IgD-negative memory B cell (primary cell): ENCODE results near the gene TBXAS1. TPM values are rescaled to one million over a fixed set of nuclear protein-coding genes. Genes with fewer than 3 reads are reported as not detected.
"Not testable (repeated sequence)": the region's sequence is repeated elsewhere in the genome, so short reads cannot be mapped to it uniquely, and the experiment has no call there.

Experiments used
- H3K27ac Mint-ChIP-seq, 3 donors: one replicate each; pipeline ENCODE4 v1.8.0; 2020 to 2022; ENCODE audit warnings: mild to moderate bottlenecking in 3 of 3, mixed read lengths in 3 of 3, moderate library complexity in 1 of 3
- H3K27me3 Mint-ChIP-seq: one replicate; pipeline ENCODE4 v1.8.0; 2021; ENCODE audit warnings: mixed read lengths
- H3K36me3 Mint-ChIP-seq: one replicate; pipeline ENCODE4 v1.8.0; 2020; ENCODE audit warnings: mild to moderate bottlenecking, mixed read lengths
- H3K4me1 Mint-ChIP-seq, 3 donors: one replicate each; pipeline ENCODE4 v1.8.0; 2020 to 2022; ENCODE audit warnings: mixed read lengths in 3 of 3, mild to moderate bottlenecking in 1 of 3
- H3K4me3 Mint-ChIP-seq, 4 donors: one replicate each; pipeline ENCODE4 v1.8.0; 2020 to 2022; ENCODE audit warnings: mild to moderate bottlenecking in 4 of 4, mixed read lengths in 4 of 4, moderate library complexity in 3 of 4
- H3K9me3 Mint-ChIP-seq, 3 donors: one replicate each; pipeline ENCODE4 v1.8.0; 2020 to 2021; ENCODE audit warnings: mixed read lengths in 3 of 3, mild to moderate bottlenecking in 1 of 3
- polyA plus RNA-seq: library from polyadenylated mRNA; unstranded; fragments of 300-500 nt; fragmentation: Illumina TruSeq; gene quantifications from one replicate; pipeline ENCODE4 v1.2.3, GENCODE V29; 2021

TBXAS1 gene
- polyA plus RNA-seq, 1 donor from 2014 or later: 16.7 TPM

DNA sequence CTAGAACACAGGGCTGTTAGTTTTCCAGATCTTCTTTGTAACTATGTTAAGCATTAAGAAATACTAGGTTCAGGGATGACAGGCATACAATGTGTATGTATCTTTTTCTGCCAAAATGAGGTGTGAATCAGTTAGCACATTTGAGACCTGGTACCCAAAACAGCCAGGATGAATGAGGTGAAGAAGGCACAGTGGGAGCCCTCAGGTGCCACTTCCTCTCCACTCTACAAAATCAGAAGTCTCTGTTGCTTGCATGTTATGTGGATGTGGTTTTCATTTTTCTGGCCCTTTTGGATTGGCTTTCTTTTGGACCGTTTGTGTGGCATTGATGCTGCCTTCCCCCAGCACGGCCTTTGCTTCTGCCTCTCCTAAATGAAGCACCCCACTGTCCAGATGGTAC is 15.4 kb upstream of the TBXAS1 start:
- Mint-ChIP-seq H3K27ac (no peak overlapping the region), H3K27me3 (peaks cover 2% of the 10 kb centered on the region), H3K9me3 (peaks cover 0 to 4% (median 4%) of the 10 kb centered on the region in 3 donors), H3K4me1 (peaks cover 0 to 5% (median 0%) of the 10 kb centered on the region in 3 donors), H3K36me3 (no peaks in the 10 kb centered on the region), H3K4me3 (no peak overlapping the region)

DNA sequence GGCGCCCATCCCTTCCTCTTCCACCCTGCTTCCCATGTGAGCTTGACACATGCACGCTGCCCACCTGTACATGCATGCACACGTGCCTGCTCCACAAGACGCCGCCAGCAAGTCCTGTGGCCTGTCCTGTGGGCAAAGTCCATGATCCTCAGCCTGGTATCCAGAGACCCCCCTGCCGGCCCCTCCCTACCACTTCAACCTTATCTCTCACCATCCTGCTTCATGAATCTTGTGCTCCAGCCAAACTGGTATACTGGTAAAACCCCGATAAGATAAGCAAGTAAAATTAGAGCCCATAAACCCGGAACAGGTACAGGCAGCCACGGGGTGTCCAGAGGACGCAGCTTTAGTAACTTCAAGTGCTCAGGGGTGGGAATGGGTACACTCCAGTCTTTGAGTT is 11.8 kb upstream of the TBXAS1 start:
- H3K9me3 Mint-ChIP-seq: peaks cover 0 to 4% (median 4%) of the 10 kb centered on the region in 3 donors
- H3K4me3 Mint-ChIP-seq: no peak overlapping the region
- H3K4me1 Mint-ChIP-seq: no peaks in the 10 kb centered on the region
- peaks cover 2% of the 10 kb centered on the region for H3K27me3 Mint-ChIP-seq
- H3K36me3 Mint-ChIP-seq: no peaks in the 10 kb centered on the region
- no peak overlapping the region for H3K27ac Mint-ChIP-seq

DNA sequence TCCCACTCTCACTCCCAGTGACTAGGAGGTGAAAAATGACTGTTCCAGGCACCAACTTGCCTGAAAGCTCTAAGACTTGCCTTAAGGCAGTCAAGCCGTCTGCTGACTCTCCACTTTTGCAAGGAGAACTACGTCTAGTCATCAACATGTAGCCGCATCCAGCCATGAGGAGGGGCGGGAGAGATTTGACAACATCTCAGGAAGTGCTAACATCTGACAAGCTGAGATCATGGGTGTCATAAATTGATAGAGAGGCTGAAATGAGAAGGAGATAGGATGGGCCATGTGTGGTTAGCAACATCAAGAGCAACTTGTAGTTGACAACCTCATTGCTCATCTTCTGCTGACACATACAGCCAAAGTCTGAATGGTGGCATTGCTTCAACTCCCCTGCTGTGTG is 9.0 kb upstream of the TBXAS1 start:
- H3K4me3 Mint-ChIP-seq: no peak overlapping the region
- peaks cover 0 to 4% (median 4%) of the 10 kb centered on the region in 3 donors for H3K9me3 Mint-ChIP-seq
- H3K4me1 Mint-ChIP-seq: no peaks in the 10 kb centered on the region
- no peak overlapping the region for H3K27ac Mint-ChIP-seq
- H3K36me3 Mint-ChIP-seq: no peaks in the 10 kb centered on the region
- peaks cover 2% of the 10 kb centered on the region for H3K27me3 Mint-ChIP-seq

DNA sequence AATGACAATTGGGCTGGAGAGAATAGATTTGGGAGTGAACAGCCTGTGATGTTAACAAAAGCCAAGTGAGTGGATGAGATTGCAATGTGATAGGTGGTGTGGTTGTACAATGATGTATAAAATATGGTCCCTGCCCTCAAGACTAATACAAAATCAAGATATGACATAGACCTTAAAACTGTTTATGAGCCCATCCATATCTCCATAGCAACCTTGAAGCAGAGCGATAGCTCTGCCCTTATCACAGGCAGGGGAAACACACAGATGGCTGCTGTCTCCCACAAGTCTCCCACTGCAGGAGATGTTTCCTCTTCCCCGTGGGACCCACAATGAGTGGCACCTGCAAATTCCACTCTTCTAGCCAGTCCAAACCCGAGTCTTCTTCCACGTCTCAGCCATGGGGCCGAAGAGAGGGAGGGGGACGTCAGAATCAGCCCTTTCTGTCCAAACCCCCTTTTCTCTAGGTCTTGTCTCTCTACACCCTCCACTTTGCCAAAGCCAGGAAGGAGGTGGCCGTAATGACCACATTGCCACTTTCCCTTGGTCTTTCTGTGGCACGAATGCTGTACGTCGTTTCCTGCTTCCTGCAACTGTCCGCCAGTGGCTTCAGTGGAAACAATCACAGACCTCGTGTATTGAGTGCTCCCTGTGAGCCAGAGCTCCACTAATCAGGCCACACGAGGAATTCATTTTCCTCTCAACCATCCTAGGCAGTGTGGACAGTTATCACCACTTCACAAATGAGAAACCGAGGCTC is 7.5 kb upstream of the TBXAS1 start:
- Mint-ChIP-seq H3K27me3 (peaks cover 6% of the 10 kb centered on the region), H3K9me3 (peaks cover 0 to 4% (median 0%) of the 10 kb centered on the region in 3 donors), H3K4me3 (no peak overlapping the region), H3K36me3 (no peaks in the 10 kb centered on the region), H3K27ac (no peak overlapping the region), H3K4me1 (no peaks in the 10 kb centered on the region)

DNA sequence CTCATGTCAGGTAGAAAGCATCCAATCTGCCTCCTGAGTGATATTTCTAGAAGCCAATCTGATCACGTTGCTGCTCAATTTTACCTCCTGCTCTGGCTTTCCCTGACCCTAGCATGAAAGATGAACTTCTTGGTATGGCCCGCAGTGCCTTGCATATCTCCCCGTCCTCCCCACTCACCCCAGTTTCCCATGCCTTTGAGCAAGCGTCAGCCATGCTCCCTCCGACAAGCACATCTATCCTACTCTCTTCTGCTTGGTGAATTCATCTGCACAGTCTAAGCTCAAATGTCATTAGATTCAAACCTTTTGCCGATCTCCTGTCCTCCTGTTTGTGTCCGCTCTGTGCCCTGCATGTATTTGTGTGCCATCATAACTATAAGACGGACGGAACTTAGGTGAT is 6.2 kb upstream of the TBXAS1 start:
- no peak overlapping the region for H3K4me3 Mint-ChIP-seq
- H3K9me3 Mint-ChIP-seq: no peaks in the 10 kb centered on the region
- no peak overlapping the region for H3K27ac Mint-ChIP-seq
- H3K27me3 Mint-ChIP-seq: peaks cover 4% of the 10 kb centered on the region
- H3K4me1 Mint-ChIP-seq: peaks cover 0 to 6% (median 4%) of the 10 kb centered on the region in 3 donors
- no peaks in the 10 kb centered on the region for H3K36me3 Mint-ChIP-seq

DNA sequence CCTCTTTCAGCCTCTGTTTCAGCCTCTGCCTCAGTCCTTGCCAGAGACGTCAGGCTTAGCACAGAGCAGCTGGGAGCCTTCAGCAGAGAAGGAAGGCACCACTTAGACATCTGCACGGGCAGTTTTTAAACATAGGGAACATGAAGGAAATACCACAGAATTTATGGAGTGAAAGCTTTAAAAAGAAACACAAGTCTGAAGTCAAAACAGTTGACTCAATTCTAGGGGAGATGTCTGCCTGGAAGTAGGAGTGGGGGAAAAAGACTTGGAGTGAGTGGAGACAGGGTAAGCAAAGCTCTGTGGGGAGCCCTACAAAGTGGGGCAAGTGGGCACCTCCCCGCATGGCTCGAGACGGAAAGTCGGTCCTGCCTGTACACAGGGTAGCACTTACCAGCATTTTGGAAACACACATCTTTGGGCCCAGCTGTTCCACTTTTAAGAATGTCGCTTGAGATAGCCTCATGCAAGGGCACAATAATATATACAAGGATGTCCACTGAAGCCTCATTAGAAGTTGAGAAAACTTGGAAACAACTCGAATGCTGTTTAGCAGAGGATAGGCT is 5.0 kb upstream of the TBXAS1 start:
- no peak overlapping the region for H3K27ac Mint-ChIP-seq
- H3K36me3 Mint-ChIP-seq: no peaks in the 10 kb centered on the region
- H3K9me3 Mint-ChIP-seq: no peaks in the 10 kb centered on the region
- peaks cover 7 to 13% (median 12%) of the 10 kb centered on the region in 3 donors for H3K4me1 Mint-ChIP-seq
- peaks cover 4% of the 10 kb centered on the region for H3K27me3 Mint-ChIP-seq
- H3K4me3 Mint-ChIP-seq: no peak overlapping the region

DNA sequence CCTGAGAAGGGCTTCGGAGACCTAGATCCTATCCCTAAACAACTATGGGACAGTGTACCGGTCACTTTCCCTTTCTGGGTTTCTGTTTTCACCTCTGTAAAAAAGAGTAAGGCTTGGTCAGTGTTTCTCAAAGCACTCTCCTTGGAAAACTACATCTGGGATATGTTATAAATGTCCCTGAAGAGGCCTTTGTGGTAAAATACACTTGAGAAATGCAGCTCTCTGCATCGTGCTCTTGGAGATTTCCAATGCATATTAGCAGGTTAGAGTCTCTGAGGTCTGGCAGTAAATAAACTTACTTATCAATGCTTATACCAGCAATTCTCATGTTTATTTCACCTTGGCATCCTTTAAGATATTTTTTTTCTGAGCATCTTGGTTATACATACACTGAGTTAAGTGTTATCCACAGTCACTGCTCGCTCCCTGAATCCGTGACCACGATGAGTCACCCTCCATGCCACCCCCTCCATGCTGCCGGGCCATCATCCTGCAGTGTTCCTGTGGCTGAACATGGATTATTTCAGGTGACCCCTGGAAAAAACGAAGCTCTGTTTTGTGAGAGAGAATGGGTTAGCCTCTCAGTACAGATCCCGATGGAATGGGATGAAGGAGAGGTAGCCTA is 3.3 kb upstream of the TBXAS1 start:
- Mint-ChIP-seq H3K4me1 (peaks cover 25 to 27% (median 26%) of the 10 kb centered on the region in 3 donors), H3K27me3 (peaks cover 4% of the 10 kb centered on the region), H3K4me3 (no peak overlapping the region), H3K36me3 (no peaks in the 10 kb centered on the region), H3K9me3 (no peaks in the 10 kb centered on the region), H3K27ac (no peak overlapping the region)

DNA sequence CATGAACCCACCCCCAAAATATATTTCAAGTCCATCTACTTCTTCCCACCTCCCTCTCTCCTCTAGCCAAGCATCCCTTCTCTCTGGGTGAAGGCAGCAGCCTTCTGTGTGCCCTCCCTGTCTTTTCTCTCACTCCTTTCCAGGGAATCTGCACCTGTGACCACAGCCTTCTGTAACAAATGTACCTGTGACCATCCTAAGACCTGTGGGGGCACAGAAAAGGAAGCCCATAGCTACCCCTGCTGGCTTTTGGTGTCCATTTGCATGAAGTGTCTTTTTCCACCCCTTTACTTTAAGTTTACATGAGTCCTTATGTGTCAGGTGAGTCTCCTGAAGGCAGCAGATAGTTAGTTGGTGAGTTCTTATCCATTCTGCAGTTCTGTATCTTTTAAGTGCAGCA is 2.0 kb upstream of the TBXAS1 start:
- Mint-ChIP-seq H3K27ac (no peak overlapping the region), H3K4me3 (no peak overlapping the region), H3K9me3 (no peaks in the 10 kb centered on the region), H3K27me3 (peaks cover 4% of the 10 kb centered on the region), H3K36me3 (no peaks in the 10 kb centered on the region), H3K4me1 (peaks cover 32 to 34% (median 33%) of the 10 kb centered on the region in 3 donors)

DNA sequence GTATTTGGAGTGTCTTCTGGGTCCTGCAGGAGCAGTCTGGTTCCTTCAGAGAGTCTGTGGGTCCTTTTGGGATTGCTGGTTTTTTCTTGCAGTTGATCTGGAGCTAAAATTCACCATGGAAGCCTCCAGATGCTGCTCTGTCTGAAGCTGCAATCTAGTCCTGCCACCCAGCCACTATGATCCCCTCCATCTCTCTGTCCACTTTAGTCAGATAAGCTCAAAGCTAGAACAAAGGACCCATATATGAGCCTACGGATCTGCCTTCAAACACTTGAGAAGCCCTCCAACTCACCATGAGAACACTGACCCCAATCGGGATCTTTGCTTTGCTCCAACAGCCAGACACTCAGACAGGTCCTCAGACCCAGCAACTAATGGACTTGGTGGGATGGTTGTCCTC is 618 bp upstream of the TBXAS1 start:
- peaks cover 2% of the 10 kb centered on the region for H3K36me3 Mint-ChIP-seq
- H3K27ac Mint-ChIP-seq: peak overlapping the region; percentile 33 to 98 (median 77)
- H3K4me3 Mint-ChIP-seq: peak overlapping the region in 3 of 4 donors; percentile 75 to 93 (median 90)
- peaks cover 32 to 34% (median 33%) of the 10 kb centered on the region in 3 donors for H3K4me1 Mint-ChIP-seq
- H3K9me3 Mint-ChIP-seq: peaks cover 2 to 8% (median 7%) of the 10 kb centered on the region in 3 donors
- H3K27me3 Mint-ChIP-seq: peaks cover 4% of the 10 kb centered on the region

DNA sequence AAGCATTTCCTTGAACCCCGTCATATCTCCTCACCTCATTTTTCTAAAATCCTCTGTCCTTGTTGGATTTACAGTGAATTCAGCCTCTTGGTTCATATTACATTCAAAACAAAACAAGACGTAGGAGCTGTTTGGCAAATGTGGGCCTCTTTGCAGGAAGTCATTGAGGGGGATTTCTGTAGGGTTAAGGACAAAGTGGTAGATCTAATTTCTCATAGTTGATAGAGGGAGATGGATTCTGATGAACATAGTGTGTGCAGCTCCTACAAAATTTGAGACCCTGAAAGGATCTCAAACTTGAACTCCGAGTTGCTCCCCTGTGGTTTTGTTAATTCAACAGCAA is 682 bp downstream of the TBXAS1 start:
- Mint-ChIP-seq H3K27me3 (peaks cover 4% of the 10 kb centered on the region), H3K4me1 (peaks cover 33 to 37% (median 34%) of the 10 kb centered on the region in 3 donors), H3K36me3 (peaks cover 4% of the 10 kb centered on the region), H3K4me3 (peak overlapping the region; percentile 75 to 93 (median 86)), H3K27ac (peak overlapping the region; percentile 33 to 98 (median 77)), H3K9me3 (peaks cover 5 to 19% (median 16%) of the 10 kb centered on the region in 3 donors)

DNA sequence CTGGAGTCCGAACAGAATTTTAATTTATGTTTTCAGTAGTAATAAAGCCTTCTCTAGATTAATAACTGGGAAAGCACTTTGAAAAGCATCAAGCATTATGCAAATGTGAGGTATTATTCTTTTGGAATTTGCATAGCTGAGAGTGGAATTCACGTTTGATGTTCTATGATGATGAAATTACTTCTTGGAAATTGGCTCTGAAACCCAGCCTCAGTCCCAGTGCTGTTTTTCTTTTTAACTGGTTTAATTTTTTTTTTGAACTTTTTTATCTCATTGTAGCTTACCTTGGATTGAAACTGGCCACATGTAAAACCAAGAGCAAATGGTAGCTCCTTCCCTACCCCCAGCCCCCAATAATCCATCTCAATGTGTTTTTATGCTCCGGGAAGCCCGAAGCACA is 1.2 kb downstream of the TBXAS1 start:
- peaks cover 33 to 37% (median 34%) of the 10 kb centered on the region in 3 donors for H3K4me1 Mint-ChIP-seq
- H3K27me3 Mint-ChIP-seq: peaks cover 4% of the 10 kb centered on the region
- H3K4me3 Mint-ChIP-seq: peak overlapping the region; percentile 75 to 93 (median 86)
- H3K36me3 Mint-ChIP-seq: peaks cover 4% of the 10 kb centered on the region
- H3K27ac Mint-ChIP-seq: peak overlapping the region; percentile 33 to 90 (median 36)
- H3K9me3 Mint-ChIP-seq: peaks cover 5 to 19% (median 16%) of the 10 kb centered on the region in 3 donors

DNA sequence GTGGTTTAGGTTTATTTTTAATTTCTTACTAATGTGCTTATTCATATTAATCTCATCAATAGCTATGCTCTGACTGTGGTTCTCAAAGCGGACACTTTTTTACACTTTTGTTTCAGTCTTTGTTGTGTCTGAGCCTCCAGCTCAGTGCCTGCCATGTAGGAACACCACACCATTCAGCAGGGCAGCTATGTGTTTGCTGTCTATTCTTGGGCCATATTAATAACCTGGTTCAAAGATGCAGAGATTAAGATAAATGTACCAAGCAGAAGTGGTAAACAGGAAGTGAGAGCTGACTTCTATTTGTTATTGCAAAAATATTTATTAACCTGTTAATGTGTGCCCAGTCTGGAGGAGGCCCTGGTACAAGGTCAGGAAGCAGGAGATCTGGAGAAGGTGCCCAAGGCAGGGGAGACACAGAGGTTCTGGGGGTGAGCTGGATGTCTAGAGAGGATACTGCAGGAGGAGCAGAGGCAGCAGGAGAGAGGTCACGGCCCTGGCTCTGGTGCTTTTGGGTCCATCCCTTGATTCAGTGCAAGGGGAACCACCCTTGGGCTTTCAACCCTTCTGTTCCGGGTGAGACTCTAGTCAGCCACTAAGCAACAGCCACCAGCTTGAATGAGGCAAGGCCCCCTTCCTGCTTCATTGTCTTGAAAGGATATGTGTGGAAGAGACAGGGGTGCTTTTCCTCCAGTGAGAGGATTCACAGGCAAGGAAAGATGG is 1.9 kb downstream of the TBXAS1 start:
- Mint-ChIP-seq H3K36me3 (peaks cover 4% of the 10 kb centered on the region), H3K9me3 (peaks cover 5 to 23% (median 20%) of the 10 kb centered on the region in 3 donors), H3K4me3 (peak overlapping the region; percentile 75 to 93 (median 86)), H3K27me3 (peaks cover 4% of the 10 kb centered on the region), H3K27ac (peak overlapping the region; percentile 33 to 90 (median 77)), H3K4me1 (peaks cover 33 to 37% (median 34%) of the 10 kb centered on the region in 3 donors)

DNA sequence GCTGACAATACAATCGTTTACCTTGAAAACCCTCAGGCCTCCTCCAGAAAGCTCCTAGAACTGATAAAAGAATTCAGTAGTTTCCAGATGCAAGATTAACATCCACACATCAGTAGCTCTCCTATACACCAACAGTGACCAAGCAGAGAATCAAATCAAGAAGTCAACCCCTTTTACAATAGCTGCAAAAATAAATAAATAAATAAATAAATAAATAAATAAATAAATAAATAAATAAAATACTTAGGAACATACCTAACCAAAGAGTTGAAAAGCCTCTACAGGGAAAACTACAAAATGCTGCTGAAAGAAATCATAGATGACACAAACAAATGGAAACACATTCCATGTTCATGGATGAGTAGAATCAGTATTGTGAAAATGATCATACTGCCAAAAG is 6.8 kb downstream of the TBXAS1 start:
- not testable (repeated sequence) for H3K36me3 Mint-ChIP-seq, H3K4me3 Mint-ChIP-seq, H3K27ac Mint-ChIP-seq, H3K27me3 Mint-ChIP-seq
- peaks cover 8 to 19% (median 16%) of the 10 kb centered on the region in 3 donors for H3K4me1 Mint-ChIP-seq
- peaks cover 7 to 24% (median 20%) of the 10 kb centered on the region in 3 donors for H3K9me3 Mint-ChIP-seq

DNA sequence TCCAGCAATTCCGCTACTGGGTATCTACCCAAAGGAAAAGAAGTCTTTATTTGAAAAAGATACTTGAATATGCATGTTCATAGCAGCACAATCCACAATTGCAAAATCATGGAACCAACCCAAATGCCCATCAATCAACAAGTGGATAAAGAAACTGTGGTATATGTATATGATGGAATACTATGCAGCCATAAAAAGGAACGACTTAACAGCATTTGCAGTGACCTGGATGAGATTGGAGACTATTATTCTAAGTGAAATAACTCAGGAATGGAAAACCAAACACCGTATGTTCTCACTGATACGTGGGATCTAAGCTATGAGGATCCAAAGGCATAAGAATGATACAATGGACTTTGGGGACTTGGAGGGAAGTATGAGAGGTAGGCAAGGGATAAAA is 8.2 kb downstream of the TBXAS1 start:
- not testable (repeated sequence) for H3K36me3 Mint-ChIP-seq, H3K27me3 Mint-ChIP-seq, H3K4me3 Mint-ChIP-seq
- Mint-ChIP-seq H3K9me3 (peaks cover 7 to 24% (median 20%) of the 10 kb centered on the region in 3 donors), H3K4me1 (peaks cover 3 to 18% (median 16%) of the 10 kb centered on the region in 3 donors), H3K27ac (peak overlapping the region in 1 of 3 donors; percentile 36)

DNA sequence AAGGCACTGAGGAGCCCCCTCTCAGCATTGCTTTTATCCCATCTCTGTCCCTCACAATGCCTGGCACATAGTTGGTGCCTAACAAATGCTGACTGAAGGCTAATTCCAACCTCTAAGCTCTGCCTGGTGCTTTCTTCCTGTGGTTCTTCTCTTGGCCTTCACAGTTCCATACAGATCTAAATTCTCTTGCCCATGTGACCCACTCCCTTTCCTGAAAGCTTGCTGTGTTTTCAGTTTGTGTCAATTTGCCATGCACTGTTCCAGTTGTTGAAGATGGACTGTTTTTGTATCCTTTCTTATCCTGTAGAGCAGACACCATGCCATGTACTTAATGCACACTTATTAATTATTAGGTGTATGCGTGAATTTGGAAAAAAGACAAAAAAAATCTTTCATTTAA is 9.2 kb downstream of the TBXAS1 start:
- peaks cover 2% of the 10 kb centered on the region for H3K36me3 Mint-ChIP-seq
- no peak overlapping the region for H3K4me3 Mint-ChIP-seq
- H3K27me3 Mint-ChIP-seq: no peaks in the 10 kb centered on the region
- peaks cover 5 to 16% (median 12%) of the 10 kb centered on the region in 3 donors for H3K9me3 Mint-ChIP-seq
- no peak overlapping the region for H3K27ac Mint-ChIP-seq
- peaks cover 11 to 26% (median 25%) of the 10 kb centered on the region in 3 donors for H3K4me1 Mint-ChIP-seq
